IMR-90 (cell line): ENCODE measurements around the gene MAGEB3. TPM values are rescaled to one million over a fixed set of nuclear protein-coding genes. Genes with fewer than 3 reads are reported as not detected.

ENCODE experiments used
- polyA plus RNA-seq, 3 experiments: library from polyadenylated mRNA; depleted of rRNA; stranded (reverse); fragments of >200 nt; gene quantifications; 2 replicates each; pipeline ENCODE4 v1.2.3, GENCODE V29; 2012; ENCODE audit warnings: low replicate concordance in 1 of 3
- total RNA-seq: library from RNA; depleted of rRNA; stranded (reverse); fragments of >200 nt; gene quantifications from 2 replicates; pipeline ENCODE4 v1.2.3, GENCODE V29; 2012; rRNA removed
- TF ChIP-seq, protein P1 (sequence below): conservative IDR thresholded peaks from 2 replicates; pipeline ENCODE4 v1.5.1; 2012; ENCODE audit warnings: mild to moderate bottlenecking, low read depth, low read length, improper control_type of control experiment

Gene MAGEB3
- total and polyA plus RNA-seq, 2 of the 4 experiments (the other 2 are of a cell fraction): not detected

DNA sequence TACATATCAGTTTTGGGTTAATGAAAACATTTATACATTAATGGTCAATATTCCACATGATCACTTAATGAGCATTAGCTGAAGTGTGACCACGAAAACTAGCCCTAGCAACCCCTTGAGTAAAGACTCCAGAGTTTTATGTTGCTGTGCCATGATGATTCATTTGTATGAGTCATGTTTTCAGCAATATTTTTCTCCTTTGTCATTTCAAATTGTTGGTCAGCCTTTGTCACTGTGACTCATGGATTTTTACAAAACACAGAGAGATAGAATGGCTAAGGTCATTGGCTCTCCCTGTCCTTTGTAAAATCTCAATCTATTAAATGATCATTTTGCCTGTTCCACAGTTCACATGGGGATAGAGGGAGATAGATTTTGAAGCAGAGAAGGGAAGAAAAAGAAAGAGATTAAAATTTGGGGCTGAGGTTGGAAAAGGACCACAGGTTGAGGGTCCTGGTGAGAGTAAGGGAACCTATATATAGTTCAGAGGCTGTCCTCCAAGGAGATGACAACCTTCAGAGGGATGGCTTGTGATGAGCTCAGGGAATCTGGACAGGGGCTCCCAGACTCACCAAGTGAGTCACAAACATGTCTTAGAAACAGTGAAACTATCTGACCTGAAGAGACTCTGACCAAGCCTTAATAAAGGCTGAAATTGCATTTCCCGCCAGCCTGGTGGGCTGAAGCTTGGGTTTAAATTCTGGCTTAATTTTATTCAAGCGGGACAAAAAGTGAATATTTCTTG, 53.2 kb downstream of the MAGEB3 start (continued):
- TF ChIP-seq, protein P1, sequence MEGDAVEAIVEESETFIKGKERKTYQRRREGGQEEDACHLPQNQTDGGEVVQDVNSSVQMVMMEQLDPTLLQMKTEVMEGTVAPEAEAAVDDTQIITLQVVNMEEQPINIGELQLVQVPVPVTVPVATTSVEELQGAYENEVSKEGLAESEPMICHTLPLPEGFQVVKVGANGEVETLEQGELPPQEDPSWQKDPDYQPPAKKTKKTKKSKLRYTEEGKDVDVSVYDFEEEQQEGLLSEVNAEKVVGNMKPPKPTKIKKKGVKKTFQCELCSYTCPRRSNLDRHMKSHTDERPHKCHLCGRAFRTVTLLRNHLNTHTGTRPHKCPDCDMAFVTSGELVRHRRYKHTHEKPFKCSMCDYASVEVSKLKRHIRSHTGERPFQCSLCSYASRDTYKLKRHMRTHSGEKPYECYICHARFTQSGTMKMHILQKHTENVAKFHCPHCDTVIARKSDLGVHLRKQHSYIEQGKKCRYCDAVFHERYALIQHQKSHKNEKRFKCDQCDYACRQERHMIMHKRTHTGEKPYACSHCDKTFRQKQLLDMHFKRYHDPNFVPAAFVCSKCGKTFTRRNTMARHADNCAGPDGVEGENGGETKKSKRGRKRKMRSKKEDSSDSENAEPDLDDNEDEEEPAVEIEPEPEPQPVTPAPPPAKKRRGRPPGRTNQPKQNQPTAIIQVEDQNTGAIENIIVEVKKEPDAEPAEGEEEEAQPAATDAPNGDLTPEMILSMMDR: no peak

Other genes starting within 250 kb of the MAGEB3 start
- gene MAGEB2, start 15.1 kb upstream of the MAGEB3 start, total RNA-seq: not detected in 2 replicates
- gene MAGEB2, start 15.1 kb upstream of the MAGEB3 start, polyA plus RNA-seq (2012; rRNA removed): not detected in 2 replicates
- not detected in 2 replicates for gene MAGEB4, start 11.3 kb downstream of the MAGEB3 start, total RNA-seq
- not detected in 2 replicates for gene MAGEB4, start 11.3 kb downstream of the MAGEB3 start, polyA plus RNA-seq (2012; rRNA removed)
- gene MAGEB1, start 16.5 kb downstream of the MAGEB3 start, total RNA-seq: not detected in 2 replicates
- not detected in 2 replicates for gene MAGEB1, start 16.5 kb downstream of the MAGEB3 start, polyA plus RNA-seq (2012; rRNA removed)
- gene NR0B1, start 78.7 kb downstream of the MAGEB3 start, total RNA-seq: not detected in 2 replicates
- not detected in 2 replicates for gene NR0B1, start 78.7 kb downstream of the MAGEB3 start, polyA plus RNA-seq (2012; rRNA removed)